Uterus (tissue), 4 donors: ENCODE measurements around the gene ZNF530. TPM values are rescaled to one million over a fixed set of nuclear protein-coding genes. Genes with fewer than 3 reads are reported as not detected.

ENCODE experiments used
- DNase-seq, 2 donors: peaks; one replicate each; pipeline ENCODE4 v3.0.0-alpha.2; 2019 to 2020
- H3K27ac ChIP-seq, 2 donors: fragments of 200-600 bp; sonication (generic); 1 replicate in 1 of 2; 2 replicates in 1 of 2; pipeline ENCODE4 v1.5.1; 2016 to 2018
- H3K27me3 ChIP-seq, 2 donors: fragments of 200-600 bp; sonication (generic); one replicate each; pipeline ENCODE4 v1.5.1; 2018 to 2019; ENCODE audit warnings: control low read depth in 1 of 2
- H3K36me3 ChIP-seq, 2 donors: fragments of 200-600 bp; sonication (generic); one replicate each; pipeline ENCODE4 v1.5.1; 2019; ENCODE audit warnings: control low read depth in 1 of 2
- H3K4me1 ChIP-seq, 2 donors: fragments of 200-600 bp; sonication (generic); one replicate each; pipeline ENCODE4 v1.5.1; 2018 to 2019; ENCODE audit warnings: control low read depth in 1 of 2
- H3K4me3 ChIP-seq, 2 donors: fragments of 200-600 bp; sonication (generic); 1 replicate in 1 of 2; 2 replicates in 1 of 2; pipeline ENCODE4 v1.5.1; 2018 to 2019; ENCODE audit warnings: mild to moderate bottlenecking in 1 of 2
- H3K9me3 ChIP-seq, 2 donors: fragments of 200-600 bp; sonication (generic); one replicate each; pipeline ENCODE4 v1.5.1; 2019; ENCODE audit warnings: control low read depth in 1 of 2
- POLR2A ChIP-seq, 2 donors: fragments of 450-650 bp; IDR thresholded peaks; one replicate each; pipeline ENCODE4 v1.6.1; 2016; ENCODE audit warnings: antibody characterized with exemption in 2 of 2, mild to moderate bottlenecking in 1 of 2, moderate library complexity in 1 of 2
- intact Hi-C: fragments of 100-400 bp; cut with DNase I; formaldehyde crosslinking; loops from one replicate; pipeline ENCODE4 v1.15.1; 2023; ENCODE audit warnings: low total_unique reads
- total RNA-seq, 4 donors: library from RNA; depleted of rRNA in 3 of 4; stranded (reverse); fragments of >200 nt in 3 of 4; gene quantifications; one replicate each; pipeline versions ENCODE4 v1.1.0 to v1.2.4, GENCODE V29; 2014 to 2023
- TF ChIP-seq, protein P1 (sequence below), 4 experiments: fragments of 200-600 bp in 2 of 4; fragments of 450-650 bp in 2 of 4; sonication (generic) in 2 of 4; IDR thresholded peaks; one replicate each; pipeline ENCODE4 v1.5.1; 2016 to 2019; ENCODE audit warnings: antibody characterized with exemption in 4 of 4, mild to moderate bottlenecking in 2 of 4, moderate library complexity in 1 of 4
- donor health status: DM: yes; HTN: yes; CAD: no.

Gene ZNF530
- total RNA-seq, 4 donors from 2014 or later: 0.29 to 33.0 (median 4.7) TPM

GRCh38 chr19:57559404-57560025 lies 40.2 kb upstream of the ZNF530 start, which contains the start of gene ZNF550:
TSS of gene ZNF550 (minus strand) at chr19:57559863. CDS start at chr19:57559682, 181 bp downstream.
- H3K27me3 ChIP-seq: no peaks in the 10 kb centered on the region
- H3K4me1 ChIP-seq: no peaks in the 10 kb centered on the region
- no peaks in the 10 kb centered on the region for H3K36me3 ChIP-seq
- H3K4me3 ChIP-seq: peak within 1 kb of the TSS; percentile 63 to 95
- intact Hi-C loops: no loop called here
- TF ChIP-seq POLR2A (IDR thresholded peaks at IDR 0.05): peak in 1 of 2 donors; percentile 30
- TF ChIP-seq, protein P1, sequence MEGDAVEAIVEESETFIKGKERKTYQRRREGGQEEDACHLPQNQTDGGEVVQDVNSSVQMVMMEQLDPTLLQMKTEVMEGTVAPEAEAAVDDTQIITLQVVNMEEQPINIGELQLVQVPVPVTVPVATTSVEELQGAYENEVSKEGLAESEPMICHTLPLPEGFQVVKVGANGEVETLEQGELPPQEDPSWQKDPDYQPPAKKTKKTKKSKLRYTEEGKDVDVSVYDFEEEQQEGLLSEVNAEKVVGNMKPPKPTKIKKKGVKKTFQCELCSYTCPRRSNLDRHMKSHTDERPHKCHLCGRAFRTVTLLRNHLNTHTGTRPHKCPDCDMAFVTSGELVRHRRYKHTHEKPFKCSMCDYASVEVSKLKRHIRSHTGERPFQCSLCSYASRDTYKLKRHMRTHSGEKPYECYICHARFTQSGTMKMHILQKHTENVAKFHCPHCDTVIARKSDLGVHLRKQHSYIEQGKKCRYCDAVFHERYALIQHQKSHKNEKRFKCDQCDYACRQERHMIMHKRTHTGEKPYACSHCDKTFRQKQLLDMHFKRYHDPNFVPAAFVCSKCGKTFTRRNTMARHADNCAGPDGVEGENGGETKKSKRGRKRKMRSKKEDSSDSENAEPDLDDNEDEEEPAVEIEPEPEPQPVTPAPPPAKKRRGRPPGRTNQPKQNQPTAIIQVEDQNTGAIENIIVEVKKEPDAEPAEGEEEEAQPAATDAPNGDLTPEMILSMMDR (IDR thresholded peaks at IDR 0.05): no peak
- H3K9me3 ChIP-seq: peaks cover 0 to 22% of the 10 kb centered on the region in 2 donors
- DNase-seq: peak; percentile 86 to 88
- H3K27ac ChIP-seq: peak within 1 kb of the TSS; percentile 53 to 59

DNA sequence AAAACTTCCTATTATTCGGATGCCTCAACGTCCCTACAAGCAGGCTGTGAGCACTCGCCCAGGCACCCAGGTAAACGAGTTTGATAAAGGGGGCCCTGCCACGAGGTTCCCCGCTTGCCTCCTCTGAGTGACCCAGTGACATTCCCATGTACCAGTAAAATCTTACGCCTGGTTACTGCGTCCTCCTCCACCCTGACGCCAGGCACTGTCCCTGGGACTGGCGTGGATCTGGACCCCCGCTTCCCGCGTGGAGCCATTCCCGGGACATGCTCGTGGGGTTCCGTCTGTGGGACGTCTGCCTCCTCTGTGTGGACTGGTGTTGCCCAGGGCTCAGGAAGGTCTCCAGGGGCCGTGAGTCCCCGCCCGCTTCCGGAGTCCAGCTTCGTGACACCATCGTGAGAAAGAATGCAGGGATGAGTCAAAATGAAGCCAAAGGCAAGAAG lies 39.6 kb upstream of the ZNF530 start:
- DNase-seq: peak in 1 of 2 donors; percentile 13
- Histone ChIP-seq H3K27me3 (no peaks in the 10 kb centered on the region), H3K36me3 (no peaks in the 10 kb centered on the region), H3K4me1 (no peaks in the 10 kb centered on the region), H3K9me3 (peaks cover 0 to 20% of the 10 kb centered on the region in 2 donors), H3K27ac (peak overlapping the region; percentile 53 to 59), H3K4me3 (peak overlapping the region; percentile 63 to 95)
- intact Hi-C loops: no loop called here
- no peak for TF ChIP-seq POLR2A (IDR thresholded peaks at IDR 0.05)
- TF ChIP-seq, protein P1 (IDR thresholded peaks at IDR 0.05): no peak

DNA sequence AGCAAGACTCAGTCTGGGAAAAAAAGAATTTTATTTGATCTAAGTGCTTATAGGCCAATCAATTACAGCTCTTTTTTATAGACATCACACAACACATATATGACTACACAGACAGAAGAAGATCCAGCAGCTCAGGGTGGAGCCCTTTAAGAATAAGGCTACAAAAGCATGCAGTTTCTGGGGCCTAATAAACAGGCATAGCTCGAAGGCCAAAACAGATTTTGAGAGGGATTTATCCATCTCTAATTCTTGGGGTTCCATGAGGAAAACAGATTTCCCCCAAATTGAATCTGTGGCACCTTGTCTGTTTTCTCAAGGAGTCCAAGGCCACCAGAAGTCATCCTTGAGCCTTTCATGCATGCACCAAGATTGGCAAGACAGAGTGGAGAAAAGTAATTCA lies 36.1 kb upstream of the ZNF530 start:
- intact Hi-C loops: no loop called here
- peaks cover 0 to 28% of the 10 kb centered on the region in 2 donors for H3K9me3 ChIP-seq
- H3K4me1 ChIP-seq: no peaks in the 10 kb centered on the region
- H3K27me3 ChIP-seq: no peaks in the 10 kb centered on the region
- no peak for DNase-seq
- H3K36me3 ChIP-seq: no peaks in the 10 kb centered on the region
- TF ChIP-seq, protein P1 (IDR thresholded peaks at IDR 0.05): no peak
- TF ChIP-seq POLR2A (IDR thresholded peaks at IDR 0.05): no peak
- H3K4me3 ChIP-seq: no peak overlapping the region
- no peak overlapping the region for H3K27ac ChIP-seq

DNA sequence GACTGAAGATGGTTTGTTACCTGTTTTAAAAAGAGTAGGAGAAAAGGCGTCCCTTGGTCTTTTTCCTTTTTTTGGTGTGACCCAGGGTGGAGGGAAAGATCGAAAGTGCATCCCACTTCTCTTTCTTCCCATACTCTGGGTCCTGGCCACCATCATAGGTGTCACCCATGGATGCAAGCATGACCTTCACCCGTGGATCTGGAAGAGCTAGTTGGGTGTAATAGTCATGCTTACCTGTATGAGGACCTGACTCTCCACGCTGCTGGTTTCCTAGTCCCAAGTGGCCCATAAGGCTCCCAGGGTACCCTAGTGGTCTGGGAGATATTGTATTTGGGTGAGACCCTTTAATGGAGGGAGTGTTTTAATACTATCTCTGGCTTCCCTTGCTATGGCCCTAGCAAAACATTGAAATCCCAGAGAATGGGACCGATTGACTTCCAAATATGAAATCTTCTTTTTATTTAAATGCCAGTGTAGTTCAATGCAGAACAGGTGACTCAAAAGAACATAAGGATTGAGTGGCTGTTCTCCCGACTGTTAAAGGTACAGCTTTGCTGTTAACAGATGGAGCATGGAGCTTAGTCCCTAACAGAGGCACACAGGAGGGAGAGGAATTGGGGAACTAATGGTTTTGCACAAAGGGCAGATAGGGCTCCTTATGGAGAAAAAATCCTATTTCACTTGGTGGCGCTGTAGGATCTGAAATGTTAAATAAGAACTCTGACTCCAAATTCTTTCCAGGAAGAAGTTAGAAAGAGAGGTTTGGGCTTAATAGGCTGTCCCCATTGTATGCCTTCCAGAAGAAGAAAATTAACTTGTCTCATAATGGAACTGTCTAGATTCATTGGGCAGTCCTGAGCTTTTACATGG lies 33.1 kb upstream of the ZNF530 start:
- intact Hi-C loops: no loop called here
- TF ChIP-seq POLR2A (IDR thresholded peaks at IDR 0.05): no peak
- TF ChIP-seq, protein P1 (IDR thresholded peaks at IDR 0.05): no peak
- H3K9me3 ChIP-seq: peaks cover 0 to 39% of the 10 kb centered on the region in 2 donors

GRCh38 chr19:57570707-57571106 lies 29.0 kb upstream of the ZNF530 start:
- peaks cover 0 to 68% of the 10 kb centered on the region in 2 donors for H3K9me3 ChIP-seq
- H3K4me1 ChIP-seq: no peaks in the 10 kb centered on the region
- no peak overlapping the region for H3K27ac ChIP-seq
- intact Hi-C loops: no loop called here
- TF ChIP-seq POLR2A (IDR thresholded peaks at IDR 0.05): no peak
- no peak overlapping the region for H3K4me3 ChIP-seq
- DNase-seq: no peak
- H3K36me3 ChIP-seq: no peaks in the 10 kb centered on the region
- no peaks in the 10 kb centered on the region for H3K27me3 ChIP-seq

More for the DNA sequence above, 33.1 kb upstream of the ZNF530 start:
- no peak overlapping the region for H3K4me3 ChIP-seq
- H3K27ac ChIP-seq: no peak overlapping the region
- no peaks in the 10 kb centered on the region for H3K36me3 ChIP-seq
- H3K4me1 ChIP-seq: no peaks in the 10 kb centered on the region
- no peaks in the 10 kb centered on the region for H3K27me3 ChIP-seq
- DNase-seq: no peak
